Mesothelial cell of epicardium (in vitro differentiated cells): Measurements from ENCODE around the gene FBXL12. TPM values are rescaled to one million over a fixed set of nuclear protein-coding genes. Genes with fewer than 3 reads are reported as not detected.

Source experiments
- DNase-seq, 2 experiments: peaks; one replicate each; pipeline ENCODE4 v3.0.0; 2021; ENCODE audit warnings: low spot score in 2 of 2; ENCODE audit not compliant: unreplicated experiment in 2 of 2
- H3K27ac Mint-ChIP-seq: 2 replicates; pipeline ENCODE4 v1.8.0; 2021; ENCODE audit warnings: mixed read lengths
- H3K27me3 Mint-ChIP-seq: 2 replicates; pipeline ENCODE4 v1.8.0; 2021; ENCODE audit warnings: low read depth, mixed read lengths
- H3K36me3 Mint-ChIP-seq: 2 replicates; pipeline ENCODE4 v1.8.0; 2021; ENCODE audit warnings: mixed read lengths
- H3K4me1 Mint-ChIP-seq: 2 replicates; pipeline ENCODE4 v1.8.0; 2021; ENCODE audit warnings: mixed read lengths
- H3K4me3 Mint-ChIP-seq: 2 replicates; pipeline ENCODE4 v1.8.0; 2021; ENCODE audit warnings: mild to moderate bottlenecking, moderate library complexity, mixed read lengths
- H3K9me3 Mint-ChIP-seq: 2 replicates; pipeline ENCODE4 v1.8.0; 2021; ENCODE audit warnings: mixed read lengths
- CTCF ChIP-seq: fragments of 200-600 bp; sonication (generic); IDR thresholded peaks from one replicate; pipeline ENCODE4 v1.5.0; 2021; ENCODE audit warnings: antibody characterized with exemption; ENCODE audit not compliant: unreplicated experiment
- total RNA-seq: library from RNA; stranded (reverse); gene quantifications from 3 replicates; pipeline ENCODE4 v1.2.1, GENCODE V29; 2021

FBXL12 gene
- total RNA-seq, 1 donor from 2014 or later, result 43.8 TPM

- Mint-ChIP-seq H3K27ac (no peak overlapping the region), H3K36me3 (peaks cover 31% of the 10 kb centered on the region), H3K4me1 (no peaks in the 10 kb centered on the region), H3K4me3 (no peak overlapping the region), H3K9me3 (no peaks in the 10 kb centered on the region), H3K27me3 (no peaks in the 10 kb centered on the region)
- TF ChIP-seq CTCF, result no peak
- no peak for DNase-seq
Measured at GRCh38 chr19:9860407-9860806, 41.5 kb upstream of the FBXL12 start.

- H3K4me3 Mint-ChIP-seq, result no peak overlapping the region
- H3K27ac Mint-ChIP-seq, result no peak overlapping the region
- H3K36me3 Mint-ChIP-seq, result peaks cover 38% of the 10 kb centered on the region
- DNase-seq, result no peak
- no peak for TF ChIP-seq CTCF
- peaks cover 3% of the 10 kb centered on the region for H3K9me3 Mint-ChIP-seq
- H3K27me3 Mint-ChIP-seq, result no peaks in the 10 kb centered on the region
- no peaks in the 10 kb centered on the region for H3K4me1 Mint-ChIP-seq
Measured at GRCh38 chr19:9858766-9859165, 39.9 kb upstream of the FBXL12 start.

- Mint-ChIP-seq H3K27me3 (no peaks in the 10 kb centered on the region), H3K4me1 (no peaks in the 10 kb centered on the region), H3K9me3 (peaks cover 4% of the 10 kb centered on the region), H3K4me3 (no peak overlapping the region), H3K36me3 (peaks cover 41% of the 10 kb centered on the region), H3K27ac (no peak overlapping the region)
- no peak for DNase-seq
- TF ChIP-seq CTCF, result no peak
Measured at GRCh38 chr19:9857920-9858746, 39.3 kb upstream of the FBXL12 start.

- H3K27me3 Mint-ChIP-seq, result no peaks in the 10 kb centered on the region
Measured at GRCh38 chr19:9857076-9857721, 38.3 kb upstream of the FBXL12 start.

GRCh38 chr19:9856609-9857008 lies 37.7 kb upstream of the FBXL12 start:
- Mint-ChIP-seq H3K4me3 (no peak overlapping the region), H3K27ac (no peak overlapping the region), H3K27me3 (no peaks in the 10 kb centered on the region), H3K36me3 (peaks cover 43% of the 10 kb centered on the region), H3K4me1 (no peaks in the 10 kb centered on the region), H3K9me3 (peaks cover 4% of the 10 kb centered on the region)
- no peak for DNase-seq
- TF ChIP-seq CTCF, result no peak

More at GRCh38 chr19:9857076-9857721, 38.3 kb upstream of the FBXL12 start:
- peaks cover 41% of the 10 kb centered on the region for H3K36me3 Mint-ChIP-seq
- DNase-seq, result no peak
- peaks cover 4% of the 10 kb centered on the region for H3K9me3 Mint-ChIP-seq
- no peak for TF ChIP-seq CTCF
- H3K4me3 Mint-ChIP-seq, result no peak overlapping the region
- H3K27ac Mint-ChIP-seq, result no peak overlapping the region
- H3K4me1 Mint-ChIP-seq, result no peaks in the 10 kb centered on the region
